Ishikawa (cell line): ENCODE data around the gene ADA.

Experiments
- EGR1 ChIP-seq: IDR thresholded peaks from 2 replicates; pipeline ENCODE4 v1.6.1; 2012
- REST ChIP-seq: IDR thresholded peaks from 2 replicates; pipeline ENCODE4 v1.6.1; 2012; ENCODE audit warnings: low read depth, mild to moderate bottlenecking

- no peak for TF ChIP-seq REST
- no peak for TF ChIP-seq EGR1
Observed at GRCh38 chr20:44621325-44621724, 30.2 kb downstream of the ADA start.
